IMR-90 (cell line): ENCODE results near the gene CDS2. TPM values are rescaled to one million over a fixed set of nuclear protein-coding genes. Genes with fewer than 3 reads are reported as not detected.

Experiments used
- ATAC-seq: fragments of 200-7000 bp; cut with Tn5 transposase; 2 replicates; pipeline ENCODE4 v1.9.1; 2020; ENCODE audit warnings: low read depth, mild to moderate bottlenecking, moderate library complexity
- BruUV-seq: library from RNA; stranded (reverse); fragments of 400-500 nt; replicated peaks from 2 replicates; lab custom pipeline; 2021; lab: Mats Ljungman, UMichigan
- CTCF ChIA-PET: fragments of 300-600 bp; formaldehyde crosslinking; extraction: SDS; loops from one replicate; lab custom pipeline; 2021; ENCODE audit warnings: antibody characterized with exemption; lab: Yijun Ruan, JAX
- POLR2A ChIA-PET: fragments of 300-600 bp; sonication (Branson Sonifier 250); formaldehyde crosslinking; loops from one replicate; lab custom pipeline; 2022; ENCODE audit warnings: antibody characterized with exemption; ENCODE audit not compliant: unreplicated experiment; lab: Charles Lee
- DNase-seq: peaks from one replicate; pipeline ENCODE4 v3.0.0; 2013
- H2AFZ ChIP-seq: replicated peaks from 2 replicates; pipeline ENCODE3; 2013; ENCODE audit warnings: low read length, mild to moderate bottlenecking; ENCODE audit not compliant: poor library complexity
- H2AK5ac ChIP-seq: 2 replicates; pipeline ENCODE4 v1.6.1; 2013; ENCODE audit warnings: low read depth, low read length, inconsistent platforms
- H2AK9ac ChIP-seq: replicated peaks from 2 replicates; pipeline ENCODE3; 2013; ENCODE audit warnings: mild to moderate bottlenecking, low read depth, low read length, moderate library complexity; ENCODE audit not compliant: poor library complexity
- H2BK120ac ChIP-seq: 2 replicates; pipeline ENCODE4 v1.6.1; 2013; ENCODE audit warnings: low read depth, low read length, inconsistent platforms
- H2BK15ac ChIP-seq: 3 replicates; pipeline ENCODE4 v1.6.1; 2013; ENCODE audit warnings: low read depth, low read length, inconsistent platforms
- H2BK20ac ChIP-seq: 2 replicates; pipeline ENCODE4 v1.6.1; 2013; ENCODE audit warnings: low read depth, mild to moderate bottlenecking, inconsistent platforms, low read length, moderate library complexity
- H2BK5ac ChIP-seq: 2 replicates; pipeline ENCODE4 v1.6.1; 2013; ENCODE audit warnings: mild to moderate bottlenecking, low read depth, low read length, inconsistent platforms; ENCODE audit not compliant: poor library complexity, severe bottlenecking
- H3K14ac ChIP-seq: replicated peaks from 2 replicates; pipeline ENCODE4 v1.6.1; 2013; ENCODE audit warnings: low read depth, low read length, inconsistent platforms
- H3K18ac ChIP-seq: 2 replicates; pipeline ENCODE4 v1.6.1; 2013; ENCODE audit warnings: low read depth, low read length, control low read depth
- H3K23ac ChIP-seq: 2 replicates; pipeline ENCODE4 v1.6.1; 2013; ENCODE audit warnings: low read depth, low read length, inconsistent platforms
- H3K27ac ChIP-seq: 2 replicates; pipeline ENCODE4 v1.5.1; 2013; ENCODE audit warnings: mild to moderate bottlenecking, control low read depth, low read length; ENCODE audit not compliant: insufficient read depth
- H3K27me3 ChIP-seq: 2 replicates; pipeline ENCODE4 v1.6.1; 2013; ENCODE audit warnings: low read length; ENCODE audit not compliant: control insufficient read depth, insufficient read depth
- H3K36me3 ChIP-seq: 2 replicates; pipeline ENCODE4 v1.6.1; 2013; ENCODE audit warnings: low read length, mixed read lengths; ENCODE audit not compliant: control insufficient read depth, insufficient read depth
- H3K4ac ChIP-seq: 2 replicates; pipeline ENCODE4 v1.6.1; 2013; ENCODE audit warnings: low read depth, low read length, inconsistent platforms
- H3K4me1 ChIP-seq: 2 replicates; pipeline ENCODE4 v1.6.1; 2013; ENCODE audit warnings: low read length, mixed read lengths; ENCODE audit not compliant: control insufficient read depth, insufficient read depth
- H3K4me2 ChIP-seq: 2 replicates; pipeline ENCODE4 v1.6.1; 2013; ENCODE audit warnings: low read depth, mild to moderate bottlenecking, control low read depth, low read length, moderate library complexity
- H3K4me3 ChIP-seq: 2 replicates; pipeline ENCODE4 v1.5.1; 2013; ENCODE audit warnings: low read depth, mild to moderate bottlenecking, control low read depth, low read length, moderate library complexity; ENCODE audit not compliant: insufficient read depth
- H3K56ac ChIP-seq: 2 replicates; pipeline ENCODE4 v1.6.1; 2013; ENCODE audit warnings: low read length, inconsistent platforms; ENCODE audit not compliant: insufficient read depth; ENCODE audit errors: extremely low read depth
- H3K79me1 ChIP-seq, 2 experiments: 2 replicates each; pipeline ENCODE4 v1.6.1; 2013; ENCODE audit warnings: low read length in 2 of 2, inconsistent platforms in 1 of 2, low read depth in 1 of 2
- H3K9ac ChIP-seq: 2 replicates; pipeline ENCODE4 v1.6.1; 2013; ENCODE audit warnings: low read depth, low read length, control low read depth
- H3K9me1 ChIP-seq: 2 replicates; pipeline ENCODE4 v1.6.1; 2013; ENCODE audit warnings: low read length, inconsistent platforms; ENCODE audit not compliant: insufficient read depth
- H3K9me3 ChIP-seq: 2 replicates; pipeline ENCODE4 v1.6.1; 2013; ENCODE audit warnings: low read length; ENCODE audit not compliant: control insufficient read depth, insufficient read depth
- H4K20me1 ChIP-seq: 2 replicates; pipeline ENCODE4 v1.6.1; 2013; ENCODE audit warnings: low read length, inconsistent platforms; ENCODE audit not compliant: insufficient read depth
- H4K5ac ChIP-seq: 2 replicates; pipeline ENCODE4 v1.6.1; 2013; ENCODE audit warnings: mild to moderate bottlenecking, low read depth, low read length, control low read depth
- H4K8ac ChIP-seq, 2 experiments: 2 replicates each; pipeline ENCODE4 v1.6.1; 2013; ENCODE audit warnings: low read depth in 2 of 2, low read length in 2 of 2, control low read depth in 1 of 2, inconsistent platforms in 1 of 2
- H4K91ac ChIP-seq: 2 replicates; pipeline ENCODE4 v1.6.1; 2013; ENCODE audit warnings: low read depth, low read length, inconsistent platforms; ENCODE audit not compliant: insufficient read depth
- BHLHE40 ChIP-seq: fragments of 150-350 bp; IDR thresholded peaks from 2 replicates; pipeline ENCODE4 v1.6.1; 2016; ENCODE audit warnings: mild to moderate bottlenecking, low read depth, low read length
- WGBS, 2 experiments: methylation state at CpG; one replicate each; pipeline versions ENCODE4 v1.1.5 to v1.1.7; 2013; ENCODE audit warnings: missing lambda C conversion rate in 2 of 2; ENCODE audit not compliant: insufficient read length in 1 of 2; ENCODE audit errors: extremely low coverage in 2 of 2; 5-methylcytosine and 5-hydroxymethylcytosine counted together
- dilution Hi-C: fragments of 300-500 bp; cut with HindIII; formaldehyde crosslinking; loops from one replicate; pipeline ENCODE4 v1.14.3; 2018; ENCODE audit warnings: low sequenced_read_pairs; ENCODE audit not compliant: unreplicated experiment
- in situ Hi-C: fragments of 300-500 bp; cut with MboI; formaldehyde crosslinking; loops from 3 replicates; pipeline ENCODE4 v1.14.3; 2019; ENCODE audit warnings: low sequenced_read_pairs, inconsistent platforms, mixed read lengths
- intact Hi-C: fragments of 100-400 bp; cut with micrococcal nuclease; formaldehyde crosslinking; loops from 2 replicates; pipeline ENCODE4 v1.10.0; 2022
- polyA plus RNA-seq, 3 experiments: library from polyadenylated mRNA; depleted of rRNA; stranded (reverse); fragments of >200 nt; gene quantifications; 2 replicates each; pipeline ENCODE4 v1.2.3, GENCODE V29; 2012; ENCODE audit warnings: low replicate concordance in 1 of 3
- total RNA-seq: library from RNA; depleted of rRNA; stranded (reverse); fragments of >200 nt; gene quantifications from 2 replicates; pipeline ENCODE4 v1.2.3, GENCODE V29; 2012

The CDS2 gene
- total and polyA plus RNA-seq, 2 of the 4 experiments (the other 2 are of a cell fraction): 17.0 to 47.1 TPM

DNA sequence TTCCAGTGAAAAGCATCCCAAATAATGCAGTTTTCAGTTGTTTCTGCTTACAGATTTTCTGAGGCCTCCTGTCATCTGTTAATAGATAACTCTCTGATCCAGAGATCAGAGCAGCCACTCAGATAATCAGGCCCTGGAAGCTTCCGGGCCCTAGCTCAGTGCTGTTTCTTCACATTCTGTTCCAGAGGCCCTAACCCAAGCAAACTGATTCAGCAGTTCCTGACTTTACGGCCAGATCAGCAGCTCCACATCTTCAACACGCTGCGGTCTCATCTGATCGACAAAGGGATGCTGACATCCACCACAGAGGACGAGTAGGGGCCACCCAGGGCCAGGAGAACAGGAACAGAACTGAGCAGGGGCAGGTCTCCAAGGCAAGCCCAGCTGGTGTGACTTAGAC, 63.1 kb downstream of the CDS2 start:
- H3K18ac ChIP-seq: no peak overlapping the region
- H3K23ac ChIP-seq: no peak overlapping the region
- H2AK9ac ChIP-seq: no peak overlapping the region
- H3K9ac ChIP-seq: no peak overlapping the region
- no peak overlapping the region for H4K8ac ChIP-seq
- ChIA-PET POLR2A (no interaction called here), CTCF (interaction anchor here (0.6 to 1.3 kb wide), 2 partner anchors 63 to 231 kb away, joined by 3 to 7 read pairs; partner anchors contain the start of gene CDS2)
- H3K9me1 ChIP-seq: no peaks in the 10 kb centered on the region
- no TSS peak for BruUV-seq
- H3K27me3 ChIP-seq: no peaks in the 10 kb centered on the region
- H2BK15ac ChIP-seq: no peak overlapping the region
- no peak overlapping the region for H2BK20ac ChIP-seq
- H3K79me1 ChIP-seq: peaks cover 0 to 18% of the 10 kb centered on the region in 2 experiments; a peak in 1 of 4 replicates
- in situ Hi-C loops: loop anchor here (5.0 kb wide), 1 partner anchor 63 kb away; the partner anchor contains the start of gene CDS2
- H2BK120ac ChIP-seq: no peak overlapping the region
- 0 out of 2 replicates have a peak, but pooled peaks cover 4% of the 10 kb centered on the region for H4K20me1 ChIP-seq
- H3K4me1 ChIP-seq: peaks cover 3% of the 10 kb centered on the region; the same call in 1 of the 2 replicates
- no peak overlapping the region for H3K14ac ChIP-seq
- H3K36me3 ChIP-seq: peaks cover 35% of the 10 kb centered on the region
- H3K4me2 ChIP-seq: no peak overlapping the region
- no peak overlapping the region for H2BK5ac ChIP-seq
- no peak overlapping the region for H2AFZ ChIP-seq
- no peak for TF ChIP-seq BHLHE40
- no peak overlapping the region for H3K4me3 ChIP-seq
- DNase-seq (no peak), ATAC-seq (no peak)
- H4K5ac ChIP-seq: no peak overlapping the region
- no peak overlapping the region for H3K27ac ChIP-seq
- intact Hi-C loops: loop anchor here (5.0 kb wide), 1 partner anchor 583 kb away; no protein-coding TSS in a partner anchor
- H3K9me3 ChIP-seq: no peaks in the 10 kb centered on the region
- H3K56ac ChIP-seq: no peak overlapping the region
- H4K91ac ChIP-seq: no peak overlapping the region
- no peak overlapping the region for H2AK5ac ChIP-seq
- no peak overlapping the region for H3K4ac ChIP-seq
- 90% methylated on average over 2 of the region's 6 CpGs; no CpG with 5 or more reads in 1 of the 2 experiments for WGBS, 2 experiments
- dilution Hi-C loops: no loop called here
